GM18861 (cell line): Measurements from ENCODE around the gene SUN2.

ENCODE experiments used
- ATAC-seq: cut with Tn5 transposase; IDR thresholded peaks from one replicate; pipeline ENCODE4 v1.9.1; 2021; ENCODE audit not compliant: unreplicated experiment

SUN2 gene

GRCh38 chr22:38700270-38700788 lies 55.5 kb downstream of the SUN2 start:
- no peak for ATAC-seq

DNA sequence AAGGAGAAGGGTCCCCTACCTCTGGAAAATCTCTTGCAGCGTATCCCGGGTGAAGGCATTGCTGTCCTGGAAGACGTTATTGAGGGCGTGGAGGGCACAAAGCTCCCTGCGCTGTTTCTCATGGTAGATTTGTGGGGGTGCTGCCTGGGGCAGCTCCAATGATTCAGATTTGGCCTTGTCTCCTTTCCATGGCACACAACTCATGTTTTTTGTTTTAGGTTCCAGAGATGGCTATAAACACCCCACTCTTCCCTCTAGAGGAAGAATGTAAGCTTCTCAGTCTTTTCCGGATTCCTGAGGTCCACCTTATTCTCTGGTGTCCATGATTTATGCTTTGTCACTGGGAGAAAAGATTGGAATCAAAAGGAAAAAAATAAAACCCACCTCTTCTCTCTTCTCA lies 56.0 kb downstream of the SUN2 start:
- ATAC-seq = no peak

- ATAC-seq = no peak
These were observed 56.7 kb downstream of the SUN2 start for GRCh38 chr22:38699143-38699542.

- no peak for ATAC-seq
These were observed 57.2 kb downstream of the SUN2 start for GRCh38 chr22:38698407-38699094.

DNA sequence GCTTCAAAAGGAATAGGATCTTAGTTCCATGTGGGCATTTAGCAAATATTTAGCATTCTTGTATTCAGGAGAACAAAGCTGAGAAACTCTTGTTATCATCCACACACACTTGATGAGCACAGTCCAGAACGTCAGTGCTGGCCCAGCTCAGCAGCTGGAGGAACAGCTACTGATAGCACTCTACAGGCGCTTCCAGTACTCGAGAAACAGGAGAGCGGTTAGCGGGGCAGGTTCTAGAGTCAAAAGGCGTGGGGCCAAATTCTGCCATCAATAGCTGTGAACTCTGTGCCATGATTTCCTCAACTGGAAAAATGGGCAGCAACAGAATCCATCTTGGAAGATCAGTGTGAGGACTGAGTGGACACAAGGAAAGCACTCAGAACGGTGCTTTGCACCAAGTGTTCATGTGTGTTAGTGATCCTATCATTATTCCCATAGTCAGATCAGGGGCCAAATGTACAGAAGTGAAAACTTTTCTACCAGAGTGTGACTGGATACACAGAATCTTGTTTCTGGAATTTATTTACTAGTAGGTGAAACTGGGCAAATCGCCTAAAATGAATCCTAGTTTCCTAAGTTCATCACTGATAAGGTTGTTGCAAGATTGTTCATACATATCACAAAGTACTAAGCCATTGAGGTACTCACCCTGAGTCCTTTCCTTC lies 58.2 kb downstream of the SUN2 start:
- no peak for ATAC-seq

DNA sequence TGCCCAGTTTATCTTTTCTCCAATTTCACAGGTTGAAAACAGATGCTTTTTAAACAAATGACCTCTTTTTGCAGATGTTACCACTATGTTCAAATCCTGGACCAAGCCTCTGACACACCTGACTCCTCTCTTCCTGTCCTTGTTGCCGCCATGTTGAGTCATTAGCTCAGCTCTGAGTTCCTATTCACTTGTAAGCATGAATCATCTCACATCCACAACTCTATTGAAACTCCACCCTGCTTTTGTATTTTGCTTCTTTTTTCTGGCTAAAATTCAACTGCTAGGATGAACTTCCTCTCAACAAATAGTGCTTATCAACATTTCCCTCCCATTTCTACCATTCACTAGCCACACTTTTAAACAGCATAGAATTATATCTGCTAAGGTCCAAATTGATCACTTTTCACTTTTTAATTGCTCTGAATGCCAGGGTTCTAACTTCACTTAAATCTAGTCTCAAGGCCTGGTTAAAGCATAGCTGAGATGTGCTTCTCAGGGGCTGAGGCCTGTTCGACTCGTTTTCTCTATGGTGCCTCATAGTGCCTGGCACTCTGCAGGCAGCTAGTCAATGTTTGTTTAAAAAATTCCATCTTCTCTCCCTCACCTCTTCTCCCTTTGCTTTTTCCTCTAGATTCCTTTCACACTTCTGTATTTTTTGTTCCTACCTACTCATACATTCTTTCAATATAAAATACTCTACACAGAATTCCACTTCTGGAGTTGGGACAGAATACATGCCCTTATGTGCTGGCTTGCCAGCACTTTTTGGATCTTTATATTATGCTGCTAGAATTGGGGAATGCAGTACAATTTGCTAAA lies 59.0 kb downstream of the SUN2 start:
- no peak for ATAC-seq

GRCh38 chr22:38694940-38695339 lies 60.9 kb downstream of the SUN2 start:
- ATAC-seq = no peak

DNA sequence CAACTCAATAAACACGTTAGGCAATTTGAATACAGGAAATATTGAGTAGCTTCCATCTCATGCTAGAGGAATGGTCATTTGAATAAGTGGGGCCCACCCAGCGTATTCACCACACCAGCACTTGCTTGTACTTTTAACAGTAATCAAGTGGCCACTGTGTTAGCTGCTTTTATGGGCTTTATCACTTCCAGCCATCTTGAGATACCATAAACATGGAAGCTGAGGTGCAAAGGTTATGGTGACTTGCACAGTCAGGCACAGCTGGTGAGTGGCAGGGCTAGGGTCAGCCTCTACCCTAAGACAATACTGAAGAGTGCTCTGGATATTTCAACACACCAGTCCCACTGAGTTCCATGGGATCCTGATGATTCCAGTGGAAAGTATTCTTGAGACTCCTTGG lies 61.7 kb downstream of the SUN2 start:
- no peak for ATAC-seq

- no peak for ATAC-seq
These were observed 66.1 kb downstream of the SUN2 start for GRCh38 chr22:38689651-38690050.

- ATAC-seq = no peak
These were observed 70.0 kb downstream of the SUN2 start for GRCh38 chr22:38685761-38686160.

DNA sequence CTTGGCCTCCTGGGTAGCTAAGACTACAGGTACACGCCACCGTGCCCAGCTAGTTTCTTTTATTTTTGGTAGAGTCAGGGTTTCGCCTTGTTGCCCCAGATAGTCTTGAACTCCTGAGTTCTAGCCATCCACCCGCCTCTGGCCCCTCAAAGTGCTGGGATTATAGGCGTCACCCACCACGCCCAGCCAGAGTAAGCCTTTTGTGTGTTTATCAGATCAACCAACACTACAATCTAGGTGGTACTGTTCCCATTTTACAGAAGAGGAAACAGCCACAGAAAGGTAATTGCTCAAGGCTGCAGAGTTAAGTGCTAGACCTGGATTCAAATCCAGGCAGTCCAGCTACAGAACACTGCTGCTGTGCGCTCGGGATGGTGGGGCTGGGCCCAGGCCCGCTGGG lies 70.9 kb downstream of the SUN2 start:
- no peak for ATAC-seq
